IMR-90 (cell line): Measurements from ENCODE around the gene PRKCA. TPM values are rescaled to one million over a fixed set of nuclear protein-coding genes. Genes with fewer than 3 reads are reported as not detected.

Experiments
- ATAC-seq: fragments of 200-7000 bp; cut with Tn5 transposase; 2 replicates; pipeline ENCODE4 v1.9.1; 2020; ENCODE audit warnings: low read depth, mild to moderate bottlenecking, moderate library complexity
- BruUV-seq: library from RNA; stranded (reverse); fragments of 400-500 nt; replicated peaks from 2 replicates; lab custom pipeline; 2021; lab: Mats Ljungman, UMichigan
- CTCF ChIA-PET: fragments of 300-600 bp; formaldehyde crosslinking; extraction: SDS; loops from one replicate; lab custom pipeline; 2021; ENCODE audit warnings: antibody characterized with exemption; lab: Yijun Ruan, JAX
- POLR2A ChIA-PET: fragments of 300-600 bp; sonication (Branson Sonifier 250); formaldehyde crosslinking; loops from one replicate; lab custom pipeline; 2022; ENCODE audit warnings: antibody characterized with exemption; ENCODE audit not compliant: unreplicated experiment; lab: Charles Lee
- DNase-seq: peaks from one replicate; pipeline ENCODE4 v3.0.0; 2013
- H2AFZ ChIP-seq: replicated peaks from 2 replicates; pipeline ENCODE3; 2013; ENCODE audit warnings: low read length, mild to moderate bottlenecking; ENCODE audit not compliant: poor library complexity
- H2AK5ac ChIP-seq: 2 replicates; pipeline ENCODE4 v1.6.1; 2013; ENCODE audit warnings: low read depth, low read length, inconsistent platforms
- H2AK9ac ChIP-seq: replicated peaks from 2 replicates; pipeline ENCODE3; 2013; ENCODE audit warnings: mild to moderate bottlenecking, low read depth, low read length, moderate library complexity; ENCODE audit not compliant: poor library complexity
- H2BK120ac ChIP-seq: 2 replicates; pipeline ENCODE4 v1.6.1; 2013; ENCODE audit warnings: low read depth, low read length, inconsistent platforms
- H2BK15ac ChIP-seq: 3 replicates; pipeline ENCODE4 v1.6.1; 2013; ENCODE audit warnings: low read depth, low read length, inconsistent platforms
- H2BK20ac ChIP-seq: 2 replicates; pipeline ENCODE4 v1.6.1; 2013; ENCODE audit warnings: low read depth, mild to moderate bottlenecking, inconsistent platforms, low read length, moderate library complexity
- H2BK5ac ChIP-seq: 2 replicates; pipeline ENCODE4 v1.6.1; 2013; ENCODE audit warnings: mild to moderate bottlenecking, low read depth, low read length, inconsistent platforms; ENCODE audit not compliant: poor library complexity, severe bottlenecking
- H3K14ac ChIP-seq: replicated peaks from 2 replicates; pipeline ENCODE4 v1.6.1; 2013; ENCODE audit warnings: low read depth, low read length, inconsistent platforms
- H3K18ac ChIP-seq: 2 replicates; pipeline ENCODE4 v1.6.1; 2013; ENCODE audit warnings: low read depth, low read length, control low read depth
- H3K23ac ChIP-seq: 2 replicates; pipeline ENCODE4 v1.6.1; 2013; ENCODE audit warnings: low read depth, low read length, inconsistent platforms
- H3K27ac ChIP-seq: 2 replicates; pipeline ENCODE4 v1.5.1; 2013; ENCODE audit warnings: mild to moderate bottlenecking, control low read depth, low read length; ENCODE audit not compliant: insufficient read depth
- H3K27me3 ChIP-seq: 2 replicates; pipeline ENCODE4 v1.6.1; 2013; ENCODE audit warnings: low read length; ENCODE audit not compliant: control insufficient read depth, insufficient read depth
- H3K36me3 ChIP-seq: 2 replicates; pipeline ENCODE4 v1.6.1; 2013; ENCODE audit warnings: low read length, mixed read lengths; ENCODE audit not compliant: control insufficient read depth, insufficient read depth
- H3K4ac ChIP-seq: 2 replicates; pipeline ENCODE4 v1.6.1; 2013; ENCODE audit warnings: low read depth, low read length, inconsistent platforms
- H3K4me1 ChIP-seq: 2 replicates; pipeline ENCODE4 v1.6.1; 2013; ENCODE audit warnings: low read length, mixed read lengths; ENCODE audit not compliant: control insufficient read depth, insufficient read depth
- H3K4me2 ChIP-seq: 2 replicates; pipeline ENCODE4 v1.6.1; 2013; ENCODE audit warnings: low read depth, mild to moderate bottlenecking, control low read depth, low read length, moderate library complexity
- H3K4me3 ChIP-seq: 2 replicates; pipeline ENCODE4 v1.5.1; 2013; ENCODE audit warnings: low read depth, mild to moderate bottlenecking, control low read depth, low read length, moderate library complexity; ENCODE audit not compliant: insufficient read depth
- H3K56ac ChIP-seq: 2 replicates; pipeline ENCODE4 v1.6.1; 2013; ENCODE audit warnings: low read length, inconsistent platforms; ENCODE audit not compliant: insufficient read depth; ENCODE audit errors: extremely low read depth
- H3K79me1 ChIP-seq, 2 experiments: 2 replicates each; pipeline ENCODE4 v1.6.1; 2013; ENCODE audit warnings: low read length in 2 of 2, inconsistent platforms in 1 of 2, low read depth in 1 of 2
- H3K9ac ChIP-seq: 2 replicates; pipeline ENCODE4 v1.6.1; 2013; ENCODE audit warnings: low read depth, low read length, control low read depth
- H3K9me1 ChIP-seq: 2 replicates; pipeline ENCODE4 v1.6.1; 2013; ENCODE audit warnings: low read length, inconsistent platforms; ENCODE audit not compliant: insufficient read depth
- H3K9me3 ChIP-seq: 2 replicates; pipeline ENCODE4 v1.6.1; 2013; ENCODE audit warnings: low read length; ENCODE audit not compliant: control insufficient read depth, insufficient read depth
- H4K20me1 ChIP-seq: 2 replicates; pipeline ENCODE4 v1.6.1; 2013; ENCODE audit warnings: low read length, inconsistent platforms; ENCODE audit not compliant: insufficient read depth
- H4K5ac ChIP-seq: 2 replicates; pipeline ENCODE4 v1.6.1; 2013; ENCODE audit warnings: mild to moderate bottlenecking, low read depth, low read length, control low read depth
- H4K8ac ChIP-seq, 2 experiments: 2 replicates each; pipeline ENCODE4 v1.6.1; 2013; ENCODE audit warnings: low read depth in 2 of 2, low read length in 2 of 2, control low read depth in 1 of 2, inconsistent platforms in 1 of 2
- H4K91ac ChIP-seq: 2 replicates; pipeline ENCODE4 v1.6.1; 2013; ENCODE audit warnings: low read depth, low read length, inconsistent platforms; ENCODE audit not compliant: insufficient read depth
- BHLHE40 ChIP-seq: fragments of 150-350 bp; IDR thresholded peaks from 2 replicates; pipeline ENCODE4 v1.6.1; 2016; ENCODE audit warnings: mild to moderate bottlenecking, low read depth, low read length
- CHD1 ChIP-seq: IDR thresholded peaks from 2 replicates; pipeline ENCODE4 v1.6.1; 2012; ENCODE audit warnings: low read depth, low read length, improper control_type of control experiment
- ELK1 ChIP-seq: fragments of 150-350 bp; IDR thresholded peaks from 2 replicates; pipeline ENCODE4 v1.6.1; 2016; ENCODE audit warnings: low read depth, mild to moderate bottlenecking, low read length, moderate library complexity, borderline replicate concordance
- FOS ChIP-seq: fragments of 150-350 bp; IDR thresholded peaks from 2 replicates; pipeline ENCODE4 v1.6.1; 2016; ENCODE audit warnings: low read depth, low read length
- MAZ ChIP-seq: IDR thresholded peaks from 2 replicates; pipeline ENCODE4 v1.6.1; 2012; ENCODE audit warnings: low read depth, mild to moderate bottlenecking, low read length, improper control_type of control experiment, moderate library complexity, borderline replicate concordance
- MXI1 ChIP-seq: IDR thresholded peaks from 2 replicates; pipeline ENCODE4 v1.6.1; 2012; ENCODE audit warnings: low read depth, mild to moderate bottlenecking, low read length, moderate library complexity, borderline replicate concordance
- NFE2L2 ChIP-seq: fragments of 150-350 bp; IDR thresholded peaks from 2 replicates; pipeline ENCODE4 v1.6.1; 2016; ENCODE audit warnings: low read depth, mild to moderate bottlenecking, low read length
- POLR2A ChIP-seq: IDR thresholded peaks from 2 replicates; pipeline ENCODE4 v1.6.1; 2012; ENCODE audit warnings: mild to moderate bottlenecking, low read depth, low read length
- RCOR1 ChIP-seq: IDR thresholded peaks from 2 replicates; pipeline ENCODE4 v1.6.1; 2012; ENCODE audit warnings: mild to moderate bottlenecking, low read length, improper control_type of control experiment; ENCODE audit not compliant: insufficient replicate concordance
- RFX5 ChIP-seq: IDR thresholded peaks from 2 replicates; pipeline ENCODE4 v1.8.0; 2012; ENCODE audit warnings: low read depth, mild to moderate bottlenecking, low read length, moderate library complexity
- SMC3 ChIP-seq: fragments of 150-350 bp; IDR thresholded peaks from 2 replicates; pipeline ENCODE4 v1.6.1; 2016; ENCODE audit warnings: low read depth, mild to moderate bottlenecking, antibody characterized with exemption, low read length, moderate library complexity
- USF2 ChIP-seq: fragments of 150-350 bp; IDR thresholded peaks from 2 replicates; pipeline ENCODE4 v1.6.1; 2017; ENCODE audit warnings: mild to moderate bottlenecking, antibody characterized with exemption, low read length, low read depth
- WGBS, 2 experiments: methylation state at CpG; one replicate each; pipeline versions ENCODE4 v1.1.5 to v1.1.7; 2013; ENCODE audit warnings: missing lambda C conversion rate in 2 of 2; ENCODE audit not compliant: insufficient read length in 1 of 2; ENCODE audit errors: extremely low coverage in 2 of 2; 5-methylcytosine and 5-hydroxymethylcytosine counted together
- dilution Hi-C: fragments of 300-500 bp; cut with HindIII; formaldehyde crosslinking; loops from one replicate; pipeline ENCODE4 v1.14.3; 2018; ENCODE audit warnings: low sequenced_read_pairs; ENCODE audit not compliant: unreplicated experiment
- in situ Hi-C: fragments of 300-500 bp; cut with MboI; formaldehyde crosslinking; loops from 3 replicates; pipeline ENCODE4 v1.14.3; 2019; ENCODE audit warnings: low sequenced_read_pairs, inconsistent platforms, mixed read lengths
- intact Hi-C: fragments of 100-400 bp; cut with micrococcal nuclease; formaldehyde crosslinking; loops from 2 replicates; pipeline ENCODE4 v1.10.0; 2022
- polyA plus RNA-seq, 3 experiments: library from polyadenylated mRNA; depleted of rRNA; stranded (reverse); fragments of >200 nt; gene quantifications; 2 replicates each; pipeline ENCODE4 v1.2.3, GENCODE V29; 2012; ENCODE audit warnings: low replicate concordance in 1 of 3
- total RNA-seq: library from RNA; depleted of rRNA; stranded (reverse); fragments of >200 nt; gene quantifications from 2 replicates; pipeline ENCODE4 v1.2.3, GENCODE V29; 2012
- TF ChIP-seq, protein P1 (sequence below): conservative IDR thresholded peaks from 2 replicates; pipeline ENCODE4 v1.5.1; 2012; ENCODE audit warnings: mild to moderate bottlenecking, low read depth, low read length, improper control_type of control experiment

Gene PRKCA
- total and polyA plus RNA-seq, 2 of the 4 experiments (the other 2 are of a cell fraction): 31.0 to 46.0 TPM

DNA sequence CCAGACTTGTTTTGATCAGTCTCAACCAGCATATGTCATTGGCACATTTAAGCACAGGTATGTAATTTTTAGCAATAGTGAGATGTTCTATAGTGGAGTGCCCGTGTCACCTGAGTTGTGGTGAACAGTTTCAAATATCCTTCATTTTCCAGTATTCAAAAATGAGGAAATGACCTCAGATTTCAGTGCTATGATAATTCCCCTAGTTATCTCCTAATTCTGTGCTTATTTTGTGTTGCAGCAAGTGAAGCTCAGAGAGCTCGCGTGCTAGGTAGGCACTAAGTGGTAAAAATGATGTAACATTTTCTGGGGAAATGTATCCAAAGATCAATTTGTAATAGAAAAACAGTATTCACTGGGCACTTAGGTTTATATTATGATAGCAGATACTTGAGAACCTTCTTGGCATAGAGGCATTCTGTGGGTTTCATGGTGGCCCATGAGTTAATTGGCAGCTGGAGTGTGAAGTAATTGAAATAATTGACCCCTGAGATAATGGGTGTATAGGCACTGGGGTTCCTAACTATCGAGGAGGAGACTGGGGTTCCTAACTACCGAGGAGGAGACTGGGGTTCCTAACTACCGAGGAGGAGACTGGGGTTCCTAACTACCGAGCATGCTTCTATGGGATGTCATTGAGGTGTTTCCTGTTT is 159.1 kb downstream of the PRKCA start:
- BruUV-seq: no TSS peak
- intact Hi-C loops (no loop called here), dilution Hi-C loops (no loop called here), in situ Hi-C loops (no loop called here)
- TF ChIP-seq ELK1 (no peak), BHLHE40 (no peak), SMC3 (no peak), MXI1 (no peak), RFX5 (no peak), FOS (no peak), MAZ (no peak), USF2 (no peak), NFE2L2 (no peak), CHD1 (no peak), RCOR1 (no peak), POLR2A (no peak)
- TF ChIP-seq, protein P1, sequence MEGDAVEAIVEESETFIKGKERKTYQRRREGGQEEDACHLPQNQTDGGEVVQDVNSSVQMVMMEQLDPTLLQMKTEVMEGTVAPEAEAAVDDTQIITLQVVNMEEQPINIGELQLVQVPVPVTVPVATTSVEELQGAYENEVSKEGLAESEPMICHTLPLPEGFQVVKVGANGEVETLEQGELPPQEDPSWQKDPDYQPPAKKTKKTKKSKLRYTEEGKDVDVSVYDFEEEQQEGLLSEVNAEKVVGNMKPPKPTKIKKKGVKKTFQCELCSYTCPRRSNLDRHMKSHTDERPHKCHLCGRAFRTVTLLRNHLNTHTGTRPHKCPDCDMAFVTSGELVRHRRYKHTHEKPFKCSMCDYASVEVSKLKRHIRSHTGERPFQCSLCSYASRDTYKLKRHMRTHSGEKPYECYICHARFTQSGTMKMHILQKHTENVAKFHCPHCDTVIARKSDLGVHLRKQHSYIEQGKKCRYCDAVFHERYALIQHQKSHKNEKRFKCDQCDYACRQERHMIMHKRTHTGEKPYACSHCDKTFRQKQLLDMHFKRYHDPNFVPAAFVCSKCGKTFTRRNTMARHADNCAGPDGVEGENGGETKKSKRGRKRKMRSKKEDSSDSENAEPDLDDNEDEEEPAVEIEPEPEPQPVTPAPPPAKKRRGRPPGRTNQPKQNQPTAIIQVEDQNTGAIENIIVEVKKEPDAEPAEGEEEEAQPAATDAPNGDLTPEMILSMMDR: no peak
- Histone ChIP-seq H2AFZ (no peak overlapping the region), H2BK20ac (peak overlapping the region; percentile 47), H3K9ac (no peak overlapping the region), H4K91ac (peak overlapping the region; percentile 80), H2BK120ac (peak overlapping the region; percentile 82), H2BK5ac (peak overlapping the region; percentile 62), H3K79me1 (peaks cover 39 to 79% of the 10 kb centered on the region in 2 experiments), H3K4me3 (no peak overlapping the region), H2BK15ac (peak overlapping the region; percentile 93; the same call in 2 of the 3 replicates), H3K9me3 (no peaks in the 10 kb centered on the region), H3K4me2 (no peak overlapping the region), H2AK5ac (peak overlapping the region; percentile 84), H4K5ac (peak overlapping the region; percentile 78), H3K27me3 (no peaks in the 10 kb centered on the region), H3K4ac (peak overlapping the region; percentile 71), H2AK9ac (no peak overlapping the region), H3K14ac (peak overlapping the region; percentile 63), H3K4me1 (peaks cover 31% of the 10 kb centered on the region), H3K9me1 (peaks cover 23% of the 10 kb centered on the region), H3K56ac (no peak overlapping the region), H3K18ac (peak overlapping the region; percentile 89), H3K27ac (peak overlapping the region; percentile 100; the same call in 1 of the 2 replicates), H4K8ac (peak overlapping the region; percentile 76 to 77; a peak in 3 of 4 replicates), H3K36me3 (no peaks in the 10 kb centered on the region; the same call in 1 of the 2 replicates), H3K23ac (peak overlapping the region; percentile 21; the same call in 1 of the 2 replicates), H4K20me1 (no peaks in the 10 kb centered on the region)
- CTCF ChIA-PET: no interaction called here
- DNase-seq (no peak), ATAC-seq (no peak)
- WGBS, 2 experiments: 100% methylated on average over 2 of the region's 7 CpGs; no CpG with 5 or more reads in 1 of the 2 experiments
- POLR2A ChIA-PET: no interaction called here
